Mesenchymal stem cell (in vitro differentiated cells and primary cell): Measurements from ENCODE around the gene SYTL3.
A peak's percentile ranks its signal among the peaks of the same experiment; 100 is the strongest.

ENCODE experiments used
- DNase-seq: peaks from one replicate; pipeline ENCODE4 v3.0.0-alpha.2; 2013
- H2AFZ ChIP-seq: one replicate; pipeline ENCODE4 v1.6.1; 2013; ENCODE audit warnings: low read depth, mild to moderate bottlenecking, control low read depth, inconsistent platforms, low read length, moderate library complexity
- H2AK5ac ChIP-seq: 2 replicates; pipeline ENCODE4 v1.6.1; 2013; ENCODE audit warnings: low read length, moderate library complexity, mild to moderate bottlenecking, inconsistent platforms; ENCODE audit not compliant: severe bottlenecking
- H2BK120ac ChIP-seq: one replicate; pipeline ENCODE4 v1.6.1; 2013; ENCODE audit warnings: low read depth, mild to moderate bottlenecking, inconsistent platforms, low read length, moderate library complexity
- H2BK12ac ChIP-seq, 2 experiments: one replicate each; pipeline ENCODE4 v1.6.1; 2013; ENCODE audit warnings: inconsistent platforms in 2 of 2, low read length in 2 of 2, mild to moderate bottlenecking in 2 of 2, moderate library complexity in 2 of 2, control low read depth in 1 of 2
- H2BK15ac ChIP-seq: one replicate; pipeline ENCODE4 v1.6.1; 2013; ENCODE audit warnings: mild to moderate bottlenecking, low read depth, inconsistent platforms; ENCODE audit not compliant: poor library complexity, severe bottlenecking
- H2BK5ac ChIP-seq: 2 replicates; pipeline ENCODE4 v1.6.1; 2013; ENCODE audit warnings: low read depth, mild to moderate bottlenecking, low read length, control low read depth, inconsistent platforms; ENCODE audit not compliant: poor library complexity, severe bottlenecking
- H3K14ac ChIP-seq, 2 experiments: one replicate each; pipeline ENCODE4 v1.6.1; 2013; ENCODE audit warnings: inconsistent platforms in 2 of 2, low read length in 2 of 2, control low read depth in 1 of 2, mild to moderate bottlenecking in 1 of 2, moderate library complexity in 1 of 2
- H3K18ac ChIP-seq, 2 experiments: one replicate each; pipeline ENCODE4 v1.6.1; 2013; ENCODE audit warnings: inconsistent platforms in 2 of 2, low read length in 2 of 2, control low read depth in 1 of 2, low read depth in 1 of 2, mild to moderate bottlenecking in 1 of 2
- H3K23ac ChIP-seq, 2 experiments: one replicate each; pipeline ENCODE4 v1.6.1; 2013; ENCODE audit warnings: inconsistent platforms in 2 of 2, low read length in 2 of 2, mild to moderate bottlenecking in 2 of 2, moderate library complexity in 2 of 2, control low read depth in 1 of 2
- H3K27ac ChIP-seq: 2 replicates; pipeline ENCODE4 v1.5.1; 2013; ENCODE audit warnings: mild to moderate bottlenecking, moderate library complexity, low read length, control low read depth, inconsistent platforms; ENCODE audit not compliant: poor library complexity, severe bottlenecking
- H3K27me3 ChIP-seq, 2 experiments: 2 replicates each; pipeline versions ENCODE4 v1.6.1 to v1.7.0; 2013; ENCODE audit warnings: low read length in 2 of 2, mild to moderate bottlenecking in 2 of 2, moderate library complexity in 2 of 2, control low read depth in 1 of 2, inconsistent platforms in 1 of 2; ENCODE audit not compliant: control insufficient read depth in 1 of 2, insufficient read depth in 1 of 2
- H3K36me3 ChIP-seq, 2 experiments: 2 replicates each; pipeline versions ENCODE4 v1.6.1 to v1.7.0; 2013; ENCODE audit warnings: low read length in 2 of 2, control low read depth in 1 of 2, inconsistent platforms in 1 of 2, low read depth in 1 of 2, mild to moderate bottlenecking in 1 of 2; ENCODE audit not compliant: insufficient read depth in 2 of 2, control insufficient read depth in 1 of 2
- H3K4ac ChIP-seq, 2 experiments: one replicate each; pipeline ENCODE4 v1.6.1; 2013; ENCODE audit warnings: inconsistent platforms in 2 of 2, low read length in 2 of 2, mild to moderate bottlenecking in 2 of 2, moderate library complexity in 2 of 2, control low read depth in 1 of 2, low read depth in 1 of 2
- H3K4me1 ChIP-seq: 2 replicates; pipeline ENCODE4 v1.6.1; 2013; ENCODE audit warnings: low read depth, low read length, control low read depth; ENCODE audit not compliant: control insufficient read depth, insufficient read depth
- H3K4me2 ChIP-seq: 2 replicates; pipeline ENCODE4 v1.6.1; 2013; ENCODE audit warnings: low read length, mild to moderate bottlenecking, inconsistent platforms; ENCODE audit not compliant: poor library complexity, severe bottlenecking
- H3K4me3 ChIP-seq, 2 experiments: 2 replicates each; pipeline versions ENCODE4 v1.5.1 to v1.7.0; 2013; ENCODE audit warnings: low read length in 2 of 2, mild to moderate bottlenecking in 2 of 2, control low read depth in 1 of 2, low read depth in 1 of 2; ENCODE audit not compliant: insufficient read depth in 1 of 2
- H3K79me1 ChIP-seq: replicated peaks from 2 replicates; pipeline ENCODE4 v1.6.1; 2013; ENCODE audit warnings: mild to moderate bottlenecking, control low read depth, low read length, inconsistent platforms; ENCODE audit not compliant: poor library complexity, severe bottlenecking
- H3K9ac ChIP-seq: 2 replicates; pipeline ENCODE4 v1.7.0; 2013; ENCODE audit warnings: mild to moderate bottlenecking, low read length, moderate library complexity
- H3K9me3 ChIP-seq: 2 replicates; pipeline ENCODE4 v1.7.0; 2013; ENCODE audit warnings: mild to moderate bottlenecking, low read length; ENCODE audit not compliant: control insufficient read depth
- H4K8ac ChIP-seq: one replicate; pipeline ENCODE4 v1.6.1; 2013; ENCODE audit warnings: inconsistent platforms, mild to moderate bottlenecking, low read length, moderate library complexity
- H4K91ac ChIP-seq: one replicate; pipeline ENCODE4 v1.6.1; 2013; ENCODE audit warnings: mild to moderate bottlenecking, low read length, inconsistent platforms
- WGBS: methylation state at CpG from one replicate; pipeline ENCODE4 v1.1.7; 2013; ENCODE audit warnings: mixed read lengths; 5-methylcytosine and 5-hydroxymethylcytosine counted together

SYTL3 gene

GRCh38 chr6:158729906-158730540 is 80.2 kb downstream of the SYTL3 start:
- Histone ChIP-seq H2BK12ac (no peak overlapping the region), H3K79me1 (no peaks in the 10 kb centered on the region), H3K9me3 (peaks cover 10% of the 10 kb centered on the region), H2BK120ac (no peak overlapping the region), H3K14ac (no peak overlapping the region), H2BK15ac (no peak overlapping the region), H2AK5ac (no peak overlapping the region), H2AFZ (no peak overlapping the region), H3K4me2 (no peak overlapping the region), H4K8ac (no peak overlapping the region), H3K4ac (no peak overlapping the region), H3K9ac (no peak overlapping the region), H2BK5ac (no peak overlapping the region), H3K18ac (no peak overlapping the region), H3K36me3 (no peaks in the 10 kb centered on the region), H3K4me1 (no peaks in the 10 kb centered on the region), H4K91ac (no peak overlapping the region), H3K27ac (no peak overlapping the region), H3K23ac (no peak overlapping the region), H3K4me3 (no peak overlapping the region), H3K27me3 (no peaks in the 10 kb centered on the region)
- 97% methylated on average over 5 of the region's 6 CpGs for WGBS
- no peak for DNase-seq

DNA sequence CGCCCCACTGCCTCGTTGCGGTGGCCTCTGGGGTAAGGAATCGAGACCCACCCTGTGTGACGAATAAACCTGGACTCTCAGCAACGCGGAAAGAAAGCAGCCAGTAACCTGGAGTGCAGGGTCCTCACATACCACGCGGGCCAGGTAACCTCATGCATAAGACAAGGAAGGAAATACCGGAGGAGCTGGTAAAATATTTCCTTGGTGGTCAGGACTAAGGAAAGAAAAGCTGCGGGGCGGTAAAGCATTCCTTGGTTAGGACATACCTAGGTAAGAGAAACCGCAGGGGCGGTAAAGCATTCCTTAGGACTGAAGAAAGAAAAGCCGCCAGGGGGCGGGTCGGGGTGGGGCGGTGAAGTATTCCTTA is 80.7 kb downstream of the SYTL3 start:
- 87% methylated on average over 18 of the region's 18 CpGs for WGBS
- H3K23ac ChIP-seq, result no peak overlapping the region
- no peak overlapping the region for H3K14ac ChIP-seq
- H2BK120ac ChIP-seq, result no peak overlapping the region
- no peak overlapping the region for H2BK15ac ChIP-seq
- H2AFZ ChIP-seq, result no peak overlapping the region
- H2BK12ac ChIP-seq, result no peak overlapping the region
- H3K4ac ChIP-seq, result no peak overlapping the region
- H3K18ac ChIP-seq, result no peak overlapping the region
- no peaks in the 10 kb centered on the region for H3K79me1 ChIP-seq
- H3K9me3 ChIP-seq, result peaks cover 10% of the 10 kb centered on the region
- H3K4me1 ChIP-seq, result no peaks in the 10 kb centered on the region
- H3K4me2 ChIP-seq, result no peak overlapping the region
- no peak overlapping the region for H3K4me3 ChIP-seq
- no peaks in the 10 kb centered on the region for H3K27me3 ChIP-seq
- H4K8ac ChIP-seq, result no peak overlapping the region
- no peaks in the 10 kb centered on the region for H3K36me3 ChIP-seq
- H4K91ac ChIP-seq, result no peak overlapping the region
- no peak overlapping the region for H2BK5ac ChIP-seq
- no peak overlapping the region for H3K9ac ChIP-seq
- no peak overlapping the region for H2AK5ac ChIP-seq
- H3K27ac ChIP-seq, result no peak overlapping the region
- no peak for DNase-seq

- no peak overlapping the region for H2BK5ac ChIP-seq
- H3K27ac ChIP-seq, result no peak overlapping the region
- H2BK120ac ChIP-seq, result no peak overlapping the region
- H3K36me3 ChIP-seq, result no peaks in the 10 kb centered on the region
- no peak overlapping the region for H2BK12ac ChIP-seq
- H3K79me1 ChIP-seq, result no peaks in the 10 kb centered on the region
- peaks cover 2% of the 10 kb centered on the region for H3K4me1 ChIP-seq
- H2AFZ ChIP-seq, result no peak overlapping the region
- no peak overlapping the region for H3K18ac ChIP-seq
- H4K8ac ChIP-seq, result peak overlapping the region; percentile 4
- DNase-seq, result no peak
- no peak overlapping the region for H4K91ac ChIP-seq
- no peak overlapping the region for H3K4me2 ChIP-seq
- H3K23ac ChIP-seq, result no peak overlapping the region
- H3K27me3 ChIP-seq, result no peaks in the 10 kb centered on the region
- H3K4me3 ChIP-seq, result no peak overlapping the region
- H2AK5ac ChIP-seq, result no peak overlapping the region
- no peak overlapping the region for H3K4ac ChIP-seq
- peaks cover 14% of the 10 kb centered on the region for H3K9me3 ChIP-seq
- WGBS, result 69% methylated on average over 3 of the region's 3 CpGs
- H3K14ac ChIP-seq, result no peak overlapping the region
- no peak overlapping the region for H3K9ac ChIP-seq
- no peak overlapping the region for H2BK15ac ChIP-seq
These were observed 85.2 kb downstream of the SYTL3 start for GRCh38 chr6:158735009-158735408.

DNA sequence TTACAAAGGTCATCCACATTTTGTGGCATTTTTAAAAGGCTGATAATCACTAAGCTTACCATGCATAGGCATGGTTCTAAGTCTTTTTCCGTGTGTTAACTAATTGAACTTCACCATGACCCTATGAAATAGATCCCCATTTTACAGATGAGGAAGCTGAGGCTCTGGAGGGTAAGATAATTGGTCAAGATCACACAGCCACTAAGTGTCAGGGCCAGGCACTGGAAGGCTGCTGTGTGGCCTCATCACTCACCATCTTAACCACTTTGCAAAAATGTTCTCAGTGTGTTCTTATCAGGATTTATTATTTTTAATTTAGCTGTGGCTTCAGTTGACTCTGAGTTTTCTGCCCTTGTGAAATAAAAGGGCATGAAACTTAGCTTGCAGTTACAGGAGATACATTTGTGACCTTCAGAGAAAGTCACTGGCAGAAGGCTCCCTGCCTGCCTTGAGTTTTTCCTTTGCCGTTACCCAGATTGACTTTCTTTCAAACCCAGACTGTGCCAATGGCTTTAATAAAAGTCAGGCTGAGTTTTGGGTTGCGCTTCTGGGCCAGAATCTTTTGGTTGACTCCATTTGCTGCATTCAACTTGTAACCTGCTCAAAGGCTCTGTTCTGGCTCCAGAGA is 87.3 kb downstream of the SYTL3 start:
- Histone ChIP-seq H3K9ac (no peak overlapping the region), H2AK5ac (no peak overlapping the region), H3K4ac (no peak overlapping the region), H2BK5ac (no peak overlapping the region), H3K4me1 (peaks cover 2% of the 10 kb centered on the region), H2BK12ac (no peak overlapping the region), H3K18ac (no peak overlapping the region), H4K8ac (no peak overlapping the region), H4K91ac (no peak overlapping the region), H3K4me3 (no peak overlapping the region), H2AFZ (no peak overlapping the region), H2BK15ac (no peak overlapping the region), H3K27me3 (no peaks in the 10 kb centered on the region), H3K79me1 (no peaks in the 10 kb centered on the region), H3K27ac (no peak overlapping the region), H3K14ac (no peak overlapping the region), H3K36me3 (no peaks in the 10 kb centered on the region), H3K4me2 (no peak overlapping the region), H3K9me3 (peaks cover 14% of the 10 kb centered on the region), H2BK120ac (no peak overlapping the region), H3K23ac (no peak overlapping the region)
- DNase-seq, result no peak
- 83% methylated on average over 3 of the region's 3 CpGs for WGBS
